Measurements from ENCODE around the gene UBE2B.

The UBE2B gene

GRCh38 chr5:134438721-134439123 is 67.4 kb downstream of the UBE2B start:
- no peak for DNase-seq

DNA sequence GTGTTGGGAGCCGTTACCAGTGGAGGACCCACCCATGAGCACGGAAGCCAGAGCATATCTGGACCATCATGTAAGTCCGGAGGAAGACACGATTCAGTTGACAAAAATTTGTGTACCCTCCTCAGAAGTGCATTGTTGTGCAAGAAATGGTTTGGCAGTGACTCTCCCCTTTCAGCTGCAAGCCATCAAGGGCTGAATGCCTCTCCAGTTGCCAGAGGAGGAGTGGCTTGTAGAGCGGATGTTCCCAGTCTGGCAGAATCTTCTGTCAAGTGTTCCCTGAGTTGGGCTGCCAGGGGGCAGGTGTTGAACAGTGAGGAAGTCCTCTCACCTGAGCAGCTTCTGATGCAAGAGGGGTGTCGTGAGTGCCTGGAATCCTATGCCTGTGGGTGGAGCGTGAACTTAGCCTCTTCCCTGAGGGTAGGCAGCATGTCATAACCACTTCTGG is 67.9 kb downstream of the UBE2B start:
- DNase-seq, result no peak

- DNase-seq, result no peak
Observed at GRCh38 chr5:134440201-134440755, 68.9 kb downstream of the UBE2B start.
